ENCODE measurements around the gene MCM3.

MCM3 gene

DNA sequence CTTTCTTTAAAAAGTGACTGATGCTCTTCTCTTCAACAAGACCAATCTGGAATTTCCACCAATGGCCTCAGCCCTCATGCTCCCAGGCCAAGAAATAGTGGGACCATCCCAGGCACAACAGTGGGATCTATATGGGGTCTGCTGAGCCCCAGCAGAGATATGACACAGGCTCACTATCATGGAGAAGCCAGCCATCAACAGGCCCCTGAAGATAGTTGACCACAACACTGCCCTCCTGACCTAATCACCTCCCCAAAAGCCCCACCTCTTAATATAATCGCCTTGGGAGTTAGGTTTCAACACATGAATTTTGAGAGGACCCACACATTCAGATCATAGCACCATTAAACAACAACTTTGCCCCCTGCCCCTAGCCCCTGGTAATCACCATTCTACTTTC, 16.8 kb upstream of the MCM3 start:
- no peak for DNase-seq

GRCh38 chr6:52300489-52300931, 16.0 kb upstream of the MCM3 start:
- DNase-seq: no peak

DNA sequence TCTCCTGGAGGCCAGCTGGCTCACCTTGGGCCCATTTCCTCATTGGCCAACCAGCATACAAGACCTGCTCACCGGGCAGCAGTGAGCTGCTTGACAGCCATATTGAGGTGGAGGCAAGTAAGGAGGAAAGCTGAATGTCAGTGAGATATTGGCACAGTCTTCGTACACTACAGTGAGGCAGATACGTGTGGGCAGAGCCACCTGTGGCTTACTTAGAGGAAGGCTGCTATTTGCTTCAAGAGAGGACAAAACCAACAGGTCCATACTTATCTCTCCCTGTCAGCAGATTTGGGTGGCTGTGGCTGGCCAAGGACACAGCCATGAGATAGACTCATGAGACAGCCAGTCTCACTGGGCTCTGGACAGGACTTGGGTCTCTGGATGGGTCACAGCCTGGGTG, 15.1 kb upstream of the MCM3 start:
- no peak for DNase-seq

DNA sequence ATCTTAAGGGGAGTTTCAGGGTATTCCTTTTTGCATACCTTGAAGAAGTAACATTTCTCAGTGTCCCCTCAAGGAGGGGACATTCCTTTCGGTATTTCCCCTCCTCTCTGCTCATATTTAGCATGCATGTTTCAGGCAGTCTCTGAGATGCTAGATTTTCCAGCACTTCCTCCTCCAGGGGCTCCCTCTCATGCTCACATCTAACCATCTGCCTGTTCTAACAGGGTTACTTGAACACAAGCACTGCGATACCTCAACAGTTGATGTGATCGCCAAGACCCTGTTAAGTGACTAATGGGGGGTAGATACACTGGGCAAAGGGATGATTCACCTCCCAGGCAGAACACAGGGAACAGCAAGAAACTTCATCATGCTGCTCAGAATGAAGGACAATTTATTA, 12.9 kb upstream of the MCM3 start:
- no peak for DNase-seq

DNA sequence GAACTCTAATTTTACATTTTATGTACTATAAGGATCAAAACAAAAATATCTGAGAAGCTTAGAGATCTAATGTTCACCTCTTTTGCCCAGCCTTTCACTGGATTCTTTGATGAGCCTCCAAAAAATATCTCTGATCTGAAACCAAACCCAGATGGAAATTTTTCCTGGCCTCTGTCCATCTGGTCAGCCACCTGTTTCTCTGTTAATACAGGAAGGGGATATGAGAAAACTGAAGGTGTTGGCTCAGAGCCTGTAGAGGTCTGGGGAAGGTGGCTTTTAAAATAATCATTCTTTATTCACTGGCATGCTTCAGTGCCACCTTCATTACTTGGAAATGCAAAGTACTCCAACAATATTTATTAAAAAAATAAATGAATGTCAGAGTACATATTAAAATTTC, 8.5 kb upstream of the MCM3 start:
- no peak for DNase-seq

DNA sequence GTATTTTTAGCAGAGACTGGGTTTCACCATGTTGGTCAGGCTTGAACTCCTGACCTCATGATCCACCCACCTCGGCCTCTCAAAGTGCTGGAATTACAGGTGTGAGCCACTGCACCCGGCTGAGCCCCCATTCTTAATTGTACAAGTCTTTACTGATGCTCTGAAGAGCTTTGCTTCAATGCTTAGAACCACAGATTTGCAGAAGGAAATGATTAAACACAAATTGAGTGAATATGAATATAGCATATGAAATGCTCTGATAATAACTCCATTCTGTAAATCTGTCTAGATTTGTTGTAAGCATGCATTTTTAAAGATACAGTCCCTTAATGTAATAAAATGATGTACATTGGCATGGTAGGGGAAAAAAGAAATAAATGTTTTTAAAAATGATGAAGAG, 4.3 kb upstream of the MCM3 start:
- DNase-seq: no peak

DNA sequence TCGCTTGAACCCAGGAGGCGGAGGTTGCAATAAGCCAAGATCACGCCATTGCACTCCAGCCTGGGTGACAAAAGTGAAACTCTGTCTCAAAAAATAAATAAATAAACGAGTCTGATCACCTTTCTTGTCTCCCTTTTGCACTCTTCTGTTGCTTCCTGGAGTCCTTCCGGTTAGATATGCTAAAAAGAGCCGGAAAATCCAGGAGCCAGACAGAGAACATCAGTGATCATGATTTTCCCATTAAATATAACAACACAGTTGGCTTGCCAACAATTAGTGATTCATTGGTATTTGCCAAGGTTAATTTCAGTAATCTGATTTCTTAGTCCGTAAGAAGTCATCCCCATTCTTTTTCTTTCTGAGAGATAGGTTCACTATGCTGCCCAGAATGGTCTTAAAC, 3.7 kb upstream of the MCM3 start:
- DNase-seq: no peak

- DNase-seq: peak; percentile 53 to 73
Measured at GRCh38 chr6:52286798-52287432, 2.4 kb upstream of the MCM3 start.

DNA sequence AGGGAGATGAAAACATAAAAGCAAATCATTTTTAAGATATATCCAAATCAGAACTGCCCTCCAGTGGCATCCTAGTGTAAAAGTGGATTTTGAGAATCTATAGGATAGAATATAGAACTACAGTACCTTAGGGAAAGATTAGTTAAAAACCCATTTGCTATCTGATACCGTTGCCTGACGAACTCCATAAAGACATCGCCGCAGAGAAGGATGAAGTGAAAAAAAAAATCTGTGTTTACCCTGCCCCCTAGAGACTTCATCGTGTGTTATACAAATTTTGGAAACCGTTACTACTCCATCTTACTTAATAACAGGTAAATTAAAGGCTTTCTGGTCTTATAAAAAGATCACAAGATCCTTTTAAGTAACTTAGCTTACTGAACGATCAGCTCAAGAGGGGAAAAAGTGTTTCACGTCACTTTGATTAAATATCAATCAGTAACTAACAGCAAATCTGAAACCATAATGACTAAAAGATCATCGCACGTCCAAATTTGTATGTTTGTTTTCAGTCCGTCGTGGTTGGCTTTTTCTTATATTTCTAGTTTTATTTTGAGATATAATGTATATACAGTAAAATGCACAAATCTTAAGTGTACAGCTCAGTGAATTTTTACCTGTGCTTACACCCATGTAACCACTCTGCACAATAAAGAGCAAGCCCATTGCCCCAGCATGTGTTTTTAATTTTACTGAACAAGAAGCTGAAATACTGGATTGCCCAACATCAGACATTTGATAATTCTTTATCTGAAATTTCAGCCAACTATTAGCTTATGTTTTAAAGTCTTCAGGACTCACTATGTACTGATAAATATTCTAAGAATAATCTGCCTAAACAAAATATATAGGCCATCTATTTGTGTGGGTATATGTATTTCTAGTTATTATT, 881 bp upstream of the MCM3 start:
- DNase-seq: peak in 1 of 2 experiments; percentile 35

GRCh38 chr6:52284131-52284459, 447 bp downstream of the MCM3 start:
- DNase-seq: peak; percentile 64 to 84

GRCh38 chr6:52283111-52283510, 1.4 kb downstream of the MCM3 start:
- no peak for DNase-seq

DNA sequence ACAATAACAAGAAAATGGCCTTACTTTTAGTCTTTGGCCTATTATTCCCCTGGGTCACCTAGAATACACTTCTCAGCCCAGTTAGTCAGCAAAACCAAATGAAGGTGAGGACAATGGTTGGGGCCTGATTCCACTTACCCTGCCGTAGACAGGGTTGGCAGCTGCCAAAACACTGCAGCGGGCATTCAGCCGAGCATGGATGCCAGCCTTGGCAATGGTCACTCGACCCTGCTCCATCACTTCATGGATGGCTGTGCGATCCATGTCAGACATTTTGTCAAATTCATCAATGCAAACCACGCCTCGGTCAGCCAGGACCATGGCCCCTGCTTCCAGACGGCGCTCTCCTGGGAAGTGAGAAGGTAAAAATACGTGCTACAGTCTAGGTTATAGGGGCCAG, 8.4 kb downstream of the MCM3 start:
- no peak for DNase-seq

DNA sequence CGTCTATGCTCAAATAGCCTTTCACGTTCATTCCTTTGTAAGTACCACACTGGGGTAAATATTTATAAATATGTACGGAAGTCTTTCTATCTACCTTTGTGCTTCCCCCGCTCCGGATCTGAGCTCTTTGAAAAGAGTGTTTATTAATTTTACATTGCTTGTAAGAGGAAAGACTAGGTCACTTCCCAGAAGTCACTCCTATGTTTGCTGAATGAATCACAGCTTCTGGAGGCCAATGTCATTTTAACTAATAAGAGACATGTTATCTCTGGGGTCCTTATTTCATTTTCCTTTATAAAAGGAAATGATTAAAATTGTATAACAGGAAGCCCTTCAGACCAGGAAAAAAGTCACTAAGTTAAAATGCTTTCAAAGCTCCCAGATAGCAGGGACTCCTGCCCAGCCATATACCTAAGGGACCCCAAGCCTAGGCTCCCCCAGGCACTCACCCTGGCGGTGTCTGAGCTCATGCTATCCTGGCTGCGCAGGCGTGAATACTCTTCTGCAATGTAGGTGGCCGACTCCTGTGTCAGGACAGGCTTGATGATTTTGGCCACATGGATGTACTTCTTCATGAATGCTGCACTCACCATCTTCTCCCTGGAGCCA, 12.6 kb downstream of the MCM3 start:
- no peak for DNase-seq

DNA sequence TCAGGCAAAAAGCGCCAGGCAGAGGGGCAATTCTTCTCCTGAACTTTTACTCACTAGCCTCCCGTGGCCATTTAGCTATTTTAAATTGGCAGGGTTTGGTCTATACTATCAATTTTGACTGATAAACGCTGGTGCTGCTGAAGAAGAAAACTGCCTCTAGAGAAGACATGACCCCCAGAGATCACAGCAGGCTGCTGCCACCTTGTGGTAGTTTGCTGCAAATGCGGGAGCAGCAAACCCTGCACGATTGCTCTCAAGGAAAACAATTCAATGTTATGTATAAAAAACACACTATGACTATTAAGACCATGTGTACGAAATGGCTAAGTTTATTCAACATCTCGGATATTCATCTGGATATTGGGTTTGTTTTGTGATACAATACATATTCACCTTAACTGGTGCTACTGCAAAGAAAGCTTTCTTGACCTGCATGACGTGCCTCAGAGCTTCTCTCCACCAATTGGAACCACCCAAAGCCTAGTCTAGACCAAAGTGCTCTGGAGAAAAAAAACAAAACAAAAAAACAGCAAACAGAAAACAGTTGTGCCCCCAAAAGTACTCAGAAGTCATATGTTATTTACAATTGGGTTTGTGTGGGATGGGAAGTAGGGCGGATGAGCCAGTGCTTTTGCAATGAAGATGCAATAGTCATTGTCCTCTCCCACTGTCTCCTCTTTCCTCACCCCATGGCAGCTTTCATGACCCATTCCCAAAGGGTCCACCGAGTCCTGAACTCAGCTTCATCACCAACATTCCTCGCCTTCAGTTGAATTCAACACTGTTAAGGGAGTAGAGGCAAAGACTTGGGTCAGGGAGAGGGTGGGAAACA, 20.6 kb downstream of the MCM3 start:
- DNase-seq: peak in 1 of 2 experiments; percentile 64

GRCh38 chr6:52262620-52263344, 21.8 kb downstream of the MCM3 start:
- no peak for DNase-seq

- DNase-seq: no peak
Measured at GRCh38 chr6:52261229-52261628, 23.3 kb downstream of the MCM3 start.

DNA sequence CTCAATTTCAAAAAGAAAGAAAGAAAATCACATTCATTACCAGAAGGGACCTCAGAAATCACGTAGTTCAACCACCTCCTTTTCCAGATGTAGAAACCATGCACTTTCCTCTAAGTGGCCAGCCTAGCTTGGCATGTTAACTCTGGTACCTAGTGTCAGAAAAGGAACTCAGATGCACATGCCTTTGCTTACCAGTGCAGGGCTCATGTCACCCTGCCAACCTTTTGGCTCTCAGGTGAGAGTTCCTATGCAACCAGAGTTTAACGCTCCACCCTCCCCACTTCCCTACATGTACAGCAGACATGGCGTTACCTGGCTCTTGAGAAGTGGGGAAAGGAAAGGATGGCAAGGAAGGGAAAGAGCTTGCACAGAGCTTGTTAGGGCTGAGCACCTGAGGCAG, 23.9 kb downstream of the MCM3 start:
- no peak for DNase-seq

DNA sequence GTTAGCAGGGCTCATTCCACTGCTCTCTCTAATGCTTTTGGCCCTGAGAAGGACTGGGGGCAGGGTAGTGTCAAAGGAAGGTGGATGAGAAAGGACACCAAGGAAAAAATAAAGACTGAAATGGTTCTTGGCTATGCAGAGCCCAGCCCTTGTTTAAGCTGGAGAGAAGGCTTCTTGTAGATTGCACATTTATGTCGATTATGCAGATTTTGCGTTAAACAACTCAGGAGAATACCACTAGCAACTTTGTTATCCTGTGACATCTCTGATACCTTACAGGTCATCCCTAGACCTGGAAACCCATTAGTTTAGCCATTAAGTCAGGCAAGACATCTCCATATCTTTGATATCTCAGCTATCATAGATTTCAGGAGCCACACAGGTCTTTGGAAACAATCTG, 29.1 kb downstream of the MCM3 start:
- no peak for DNase-seq

DNA sequence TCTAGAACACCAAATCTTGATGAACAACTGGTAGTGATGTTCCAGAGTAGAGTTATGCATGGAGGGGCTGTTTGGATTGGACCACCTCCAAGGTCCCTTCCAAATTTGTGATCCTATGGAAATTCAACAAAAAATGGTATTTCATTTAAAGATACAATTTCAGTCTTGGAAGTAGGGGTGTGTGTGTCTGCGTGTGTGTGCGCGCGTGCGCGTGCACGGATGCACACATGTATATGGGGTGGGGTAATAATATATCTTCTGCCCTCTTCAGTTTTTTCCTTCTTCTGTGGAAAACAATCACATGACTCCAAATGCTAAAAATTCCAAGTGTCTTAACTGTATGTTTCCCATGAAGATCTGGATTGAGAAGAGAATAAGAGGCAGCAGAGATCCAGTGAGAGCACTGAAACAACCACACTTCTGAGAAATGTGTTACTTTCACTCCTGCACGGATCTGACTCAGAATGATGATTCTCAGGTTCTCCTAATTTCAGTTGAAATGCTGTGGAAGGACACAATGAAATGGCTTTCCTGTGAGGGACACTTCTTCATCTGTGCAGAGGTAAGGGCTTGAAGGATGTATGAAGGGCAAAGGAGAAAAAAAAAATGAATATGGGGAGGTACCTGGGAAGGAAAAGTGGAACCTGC, 29.7 kb downstream of the MCM3 start:
- no peak for DNase-seq

- peak in 1 of 2 experiments; percentile 4 for DNase-seq
Measured at GRCh38 chr6:52253494-52253893, 31.0 kb downstream of the MCM3 start.

DNA sequence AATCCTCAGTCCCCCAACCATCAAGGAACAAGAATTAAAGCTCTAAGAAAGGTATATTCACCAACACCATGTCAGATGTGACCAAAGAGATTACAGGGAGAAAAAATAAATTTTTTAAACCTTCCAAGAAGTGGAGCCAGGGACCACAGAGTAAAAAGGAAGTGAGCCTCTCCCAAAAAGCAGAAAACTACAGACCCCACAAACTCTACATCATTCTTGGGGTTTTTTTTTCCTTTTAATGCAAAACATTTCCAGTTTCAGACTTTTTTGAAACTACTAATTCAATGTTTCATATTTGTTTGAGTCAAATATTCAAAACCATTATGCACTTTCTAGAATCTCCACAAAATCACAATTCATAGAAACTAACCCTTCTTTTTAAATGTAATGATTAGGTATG, 33.4 kb downstream of the MCM3 start:
- DNase-seq: no peak

DNA sequence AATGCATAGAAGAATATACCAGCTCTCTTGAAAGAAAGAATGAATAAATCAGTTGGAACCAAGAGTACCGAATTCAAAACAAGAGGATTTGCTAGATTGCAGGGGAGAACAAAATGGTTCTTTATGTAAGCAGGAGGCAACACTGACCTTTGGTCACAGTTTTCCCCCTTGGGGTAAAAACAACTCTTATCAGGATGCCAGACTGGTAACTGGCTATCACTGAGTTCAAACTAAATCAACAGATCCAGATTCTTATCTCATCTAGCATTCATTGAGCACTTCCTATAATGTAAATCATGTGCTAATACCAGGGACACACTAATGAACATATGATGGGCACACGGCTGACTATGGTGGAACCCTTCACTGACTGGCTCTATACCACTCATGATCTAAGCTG, 35.5 kb downstream of the MCM3 start:
- DNase-seq: no peak

Data from NCI-H526 (cell line).